ENCODE measurements around the gene PTPRG.

The PTPRG gene

DNA sequence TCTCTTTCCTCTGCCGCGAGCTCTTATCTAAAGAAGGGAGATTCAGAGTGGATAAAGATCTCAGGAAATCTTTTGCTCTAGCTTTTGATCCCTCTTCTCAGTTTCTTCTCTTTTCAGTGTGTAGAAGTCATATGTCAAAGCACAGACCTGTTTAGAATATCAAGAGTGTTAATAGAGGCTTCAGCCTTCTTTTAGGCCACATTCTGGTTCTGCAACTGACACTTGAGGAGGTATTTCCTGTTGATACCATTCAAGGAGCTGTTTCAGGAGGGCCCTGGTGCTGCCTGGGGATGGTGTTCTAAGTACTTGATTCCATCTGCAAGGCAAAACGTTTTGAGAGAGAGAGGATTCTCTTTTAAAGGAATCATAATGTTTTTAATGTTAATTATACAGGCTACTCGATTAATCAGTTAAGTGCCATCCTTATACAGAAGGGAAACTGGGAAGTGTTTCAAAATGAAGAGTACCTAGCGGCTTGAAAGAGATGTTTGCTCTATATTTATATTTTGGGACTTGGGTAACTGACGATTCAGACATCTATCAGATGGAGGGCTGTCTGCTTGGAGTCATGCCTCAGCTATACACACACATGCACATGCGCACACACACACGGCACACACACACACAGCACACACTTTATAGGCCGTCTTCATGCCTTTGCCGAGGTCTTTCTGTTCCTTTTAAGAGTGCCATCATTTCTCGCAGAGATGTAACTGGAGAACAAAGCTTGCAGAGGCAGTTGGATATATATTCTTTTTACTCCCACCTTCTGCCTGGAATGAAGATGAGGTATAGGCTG lies 313.9 kb downstream of the PTPRG start:
- no peak for ATAC-seq (ENCODE audit: low read depth)
- no peak overlapping the region for H3K27ac ChIP-seq (ENCODE audit: poor library complexity, severe bottlenecking)
- H3K9me3 ChIP-seq (ENCODE audit: severe bottlenecking), result no peaks in the 10 kb centered on the region

GRCh38 chr3:61875976-61876671 lies 314.8 kb downstream of the PTPRG start:
- H3K27ac ChIP-seq (ENCODE audit: poor library complexity, severe bottlenecking), result no peak overlapping the region
- ATAC-seq (ENCODE audit: low read depth) (no peak), DNase-seq (ENCODE audit: low spot score) (no peak)
- H3K4me3 ChIP-seq (ENCODE audit: severe bottlenecking), result no peak overlapping the region
- no peaks in the 10 kb centered on the region for H3K27me3 ChIP-seq (ENCODE audit: insufficient read depth, poor library complexity, severe bottlenecking)
- H3K9me3 ChIP-seq (ENCODE audit: severe bottlenecking), result no peaks in the 10 kb centered on the region
- peaks cover 4% of the 10 kb centered on the region for H3K4me1 ChIP-seq (ENCODE audit: insufficient read depth, poor library complexity, severe bottlenecking)
- no peak for TF ChIP-seq CTCF (IDR thresholded peaks at IDR 0.05; ENCODE audit: poor library complexity, severe bottlenecking)
- no peaks in the 10 kb centered on the region for H3K36me3 ChIP-seq (ENCODE audit: low read depth)

More for the DNA sequence above, 313.9 kb downstream of the PTPRG start:
- no peaks in the 10 kb centered on the region for H3K36me3 ChIP-seq (ENCODE audit: low read depth)
- no peak for DNase-seq (ENCODE audit: low spot score)
- no peaks in the 10 kb centered on the region for H3K27me3 ChIP-seq (ENCODE audit: insufficient read depth, poor library complexity, severe bottlenecking)
- no peak for TF ChIP-seq CTCF (IDR thresholded peaks at IDR 0.05; ENCODE audit: poor library complexity, severe bottlenecking)
- H3K4me3 ChIP-seq (ENCODE audit: severe bottlenecking), result no peak overlapping the region
- peaks cover 4% of the 10 kb centered on the region for H3K4me1 ChIP-seq (ENCODE audit: insufficient read depth, poor library complexity, severe bottlenecking)

DNA sequence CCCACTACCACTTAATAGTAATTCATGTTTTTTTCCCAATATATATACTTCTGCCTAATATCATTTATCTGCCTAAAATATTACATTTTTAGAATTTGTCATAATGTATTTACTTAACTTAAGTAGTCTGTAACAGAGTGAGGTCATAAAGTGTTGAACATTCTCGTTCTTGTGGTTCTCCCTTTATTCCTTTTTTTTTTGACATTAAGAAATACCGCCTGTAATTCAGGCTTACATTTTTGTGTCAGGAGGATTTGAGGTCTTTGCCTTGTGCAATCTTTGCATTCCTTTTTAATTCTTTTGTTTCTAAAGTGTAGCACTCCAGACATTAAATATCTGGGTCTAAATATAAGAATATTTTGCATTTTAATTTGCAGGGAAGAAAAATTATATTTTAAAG lies 315.4 kb downstream of the PTPRG start:
- no peak for TF ChIP-seq CTCF (IDR thresholded peaks at IDR 0.05; ENCODE audit: poor library complexity, severe bottlenecking)

DNA sequence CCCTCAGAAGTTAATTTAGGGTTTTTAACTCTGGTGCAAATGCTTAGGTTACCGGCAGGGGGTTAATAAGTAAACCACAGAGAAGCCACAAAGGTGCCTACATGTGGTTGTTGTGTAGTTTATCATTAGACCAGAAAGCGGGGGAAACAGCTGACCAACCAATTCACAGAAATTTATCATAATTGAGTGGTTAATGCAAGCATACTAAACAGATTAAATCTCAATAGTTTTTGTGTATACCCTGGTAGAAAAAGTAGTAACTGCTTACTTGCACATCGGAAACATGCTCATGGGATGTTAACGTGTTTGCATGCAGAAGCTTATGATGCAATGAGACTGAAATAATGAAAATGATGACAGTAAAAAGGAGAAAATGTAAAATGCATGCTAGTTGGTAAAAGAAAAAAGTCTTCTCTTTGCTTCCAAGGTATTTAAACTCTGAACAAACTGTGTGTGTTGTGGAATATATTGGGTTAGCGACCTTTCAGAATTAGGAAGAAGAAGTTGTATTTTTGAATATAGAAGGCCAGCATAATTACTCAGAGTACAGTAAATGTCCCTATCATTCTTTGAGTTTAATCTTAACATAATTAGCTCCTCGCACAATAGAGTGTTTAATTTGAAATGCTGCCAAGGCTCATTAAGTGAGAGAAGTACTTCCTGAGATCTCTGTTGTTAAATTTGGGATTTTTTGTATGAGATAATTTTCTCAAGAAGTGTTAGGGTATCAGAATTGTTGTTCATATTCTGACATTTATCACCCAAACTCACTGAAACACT lies 316.2 kb downstream of the PTPRG start:
- Histone ChIP-seq H3K9me3 (ENCODE audit: severe bottlenecking) (no peaks in the 10 kb centered on the region), H3K27me3 (ENCODE audit: insufficient read depth, poor library complexity, severe bottlenecking) (no peaks in the 10 kb centered on the region), H3K4me3 (ENCODE audit: severe bottlenecking) (no peak overlapping the region), H3K4me1 (ENCODE audit: insufficient read depth, poor library complexity, severe bottlenecking) (peaks cover 4% of the 10 kb centered on the region), H3K27ac (ENCODE audit: poor library complexity, severe bottlenecking) (no peak overlapping the region), H3K36me3 (ENCODE audit: low read depth) (no peaks in the 10 kb centered on the region)
- no peak for TF ChIP-seq CTCF (IDR thresholded peaks at IDR 0.05; ENCODE audit: poor library complexity, severe bottlenecking)
- DNase-seq (ENCODE audit: low spot score) (no peak), ATAC-seq (ENCODE audit: low read depth) (no peak)

More for the DNA sequence above, 315.4 kb downstream of the PTPRG start:
- no peak overlapping the region for H3K4me3 ChIP-seq (ENCODE audit: severe bottlenecking)
- no peaks in the 10 kb centered on the region for H3K27me3 ChIP-seq (ENCODE audit: insufficient read depth, poor library complexity, severe bottlenecking)
- no peak overlapping the region for H3K27ac ChIP-seq (ENCODE audit: poor library complexity, severe bottlenecking)
- peaks cover 4% of the 10 kb centered on the region for H3K4me1 ChIP-seq (ENCODE audit: insufficient read depth, poor library complexity, severe bottlenecking)
- DNase-seq (ENCODE audit: low spot score), result no peak
- no peaks in the 10 kb centered on the region for H3K36me3 ChIP-seq (ENCODE audit: low read depth)
- no peaks in the 10 kb centered on the region for H3K9me3 ChIP-seq (ENCODE audit: severe bottlenecking)
- ATAC-seq (ENCODE audit: low read depth), result no peak

All from RWPE2 (cell line).